Measurements from ENCODE around the gene ATP11B.

Gene ATP11B

GRCh38 chr3:182964179-182964578, 170.9 kb downstream of the ATP11B start:
- DNase-seq, result no peak

GRCh38 chr3:182965861-182966366, 172.6 kb downstream of the ATP11B start:
- no peak for DNase-seq

- DNase-seq, result no peak
Observed at GRCh38 chr3:182967218-182968204, 174.2 kb downstream of the ATP11B start.

- DNase-seq, result no peak
Observed at GRCh38 chr3:182969277-182969676, 176.0 kb downstream of the ATP11B start.

DNA sequence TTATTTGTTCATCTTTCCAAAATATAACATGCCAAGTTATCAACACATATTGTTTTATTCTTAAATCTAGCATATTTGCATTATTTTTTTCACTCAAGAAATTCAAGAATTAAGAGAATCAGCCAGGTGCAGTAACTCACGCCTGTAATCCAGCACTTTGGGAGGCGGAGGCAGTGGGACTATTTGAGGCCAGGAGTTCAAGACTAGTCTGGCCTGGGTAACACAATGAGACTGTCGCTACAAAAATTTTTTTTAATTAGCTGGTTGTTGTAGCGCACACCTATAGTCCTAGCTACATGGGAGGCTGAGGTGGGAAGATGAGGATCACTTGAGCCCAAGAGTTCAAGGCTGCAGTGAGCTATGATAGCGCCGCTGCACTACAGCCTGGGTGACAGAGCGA, 176.5 kb downstream of the ATP11B start:
- DNase-seq, result no peak

- DNase-seq, result no peak
Observed at GRCh38 chr3:182970811-182971418, 177.6 kb downstream of the ATP11B start.
